Endothelial cell (in vitro differentiated cells): ENCODE measurements around the gene HSD17B3. TPM values are rescaled to one million over a fixed set of nuclear protein-coding genes. Genes with fewer than 3 reads are reported as not detected.

Source experiments
- DNase-seq: peaks from one replicate; pipeline ENCODE4 v3.0.0; 2021; ENCODE audit warnings: low spot score
- H3K27ac Mint-ChIP-seq: one replicate; pipeline ENCODE4 v1.8.0; 2021; ENCODE audit warnings: mixed read lengths, inconsistent platforms; ENCODE audit not compliant: unreplicated experiment
- H3K27me3 Mint-ChIP-seq: one replicate; pipeline ENCODE4 v1.8.0; 2021; ENCODE audit warnings: mild to moderate bottlenecking, moderate library complexity, mixed read lengths, inconsistent platforms; ENCODE audit not compliant: unreplicated experiment
- H3K36me3 Mint-ChIP-seq: one replicate; pipeline ENCODE4 v1.8.0; 2021; ENCODE audit warnings: mild to moderate bottlenecking, low read depth, mixed read lengths, inconsistent platforms; ENCODE audit not compliant: unreplicated experiment
- H3K4me1 Mint-ChIP-seq: one replicate; pipeline ENCODE4 v1.8.0; 2021; ENCODE audit warnings: mild to moderate bottlenecking, mixed read lengths, inconsistent platforms; ENCODE audit not compliant: unreplicated experiment
- H3K4me3 Mint-ChIP-seq: one replicate; pipeline ENCODE4 v1.8.0; 2021; ENCODE audit warnings: mild to moderate bottlenecking, mixed read lengths, inconsistent platforms; ENCODE audit not compliant: unreplicated experiment
- H3K9me3 Mint-ChIP-seq: one replicate; pipeline ENCODE4 v1.8.0; 2021; ENCODE audit warnings: mixed read lengths, inconsistent platforms; ENCODE audit not compliant: unreplicated experiment
- CTCF ChIP-seq: fragments of 200-600 bp; sonication (generic); IDR thresholded peaks from one replicate; pipeline ENCODE4 v1.5.0; 2021; ENCODE audit warnings: antibody characterized with exemption; ENCODE audit not compliant: unreplicated experiment
- total RNA-seq: library from RNA; stranded (reverse); fragmentation: NEBNext Ultra II Directional; extraction: Animal tissue kit (Norgen Biotek cat#: 25700); gene quantifications from one replicate; pipeline ENCODE4 v1.2.1, GENCODE V29; 2021; ENCODE audit not compliant: unreplicated experiment

HSD17B3 gene
- total RNA-seq, 1 donor from 2014 or later = not detected

DNA sequence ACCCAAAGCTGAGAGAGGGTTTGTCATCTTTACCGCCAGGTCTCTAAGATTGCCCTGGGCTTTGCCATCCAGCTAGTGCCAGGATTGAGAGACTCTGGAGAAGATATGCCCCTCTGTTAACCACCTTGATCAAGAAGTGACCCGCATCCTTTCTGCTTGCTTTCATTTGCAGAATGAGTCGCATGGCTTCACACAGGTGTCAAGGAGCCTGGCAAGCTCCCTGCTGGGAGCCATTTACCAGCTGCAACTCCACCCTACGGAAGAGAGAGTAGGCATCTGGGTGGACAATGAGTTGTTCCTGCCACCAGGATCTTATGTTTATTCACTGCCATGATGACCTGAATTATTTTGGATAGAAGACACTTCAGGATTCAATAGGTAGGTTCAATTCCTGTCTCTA is 43.0 kb downstream of the HSD17B3 start:
- no peaks in the 10 kb centered on the region for H3K27me3 Mint-ChIP-seq
- H3K9me3 Mint-ChIP-seq = no peaks in the 10 kb centered on the region
- H3K4me3 Mint-ChIP-seq = no peak overlapping the region
- DNase-seq = no peak
- no peak for TF ChIP-seq CTCF
- H3K36me3 Mint-ChIP-seq = no peaks in the 10 kb centered on the region
- H3K4me1 Mint-ChIP-seq = peaks cover 9% of the 10 kb centered on the region
- no peak overlapping the region for H3K27ac Mint-ChIP-seq

GRCh38 chr9:96256800-96257199 is 45.2 kb downstream of the HSD17B3 start:
- peak; percentile 23 for DNase-seq
- Mint-ChIP-seq H3K4me3 (no peak overlapping the region), H3K4me1 (peaks cover 9% of the 10 kb centered on the region), H3K9me3 (no peaks in the 10 kb centered on the region), H3K27ac (peak overlapping the region; percentile 32), H3K27me3 (no peaks in the 10 kb centered on the region), H3K36me3 (no peaks in the 10 kb centered on the region)
- no peak for TF ChIP-seq CTCF

DNA sequence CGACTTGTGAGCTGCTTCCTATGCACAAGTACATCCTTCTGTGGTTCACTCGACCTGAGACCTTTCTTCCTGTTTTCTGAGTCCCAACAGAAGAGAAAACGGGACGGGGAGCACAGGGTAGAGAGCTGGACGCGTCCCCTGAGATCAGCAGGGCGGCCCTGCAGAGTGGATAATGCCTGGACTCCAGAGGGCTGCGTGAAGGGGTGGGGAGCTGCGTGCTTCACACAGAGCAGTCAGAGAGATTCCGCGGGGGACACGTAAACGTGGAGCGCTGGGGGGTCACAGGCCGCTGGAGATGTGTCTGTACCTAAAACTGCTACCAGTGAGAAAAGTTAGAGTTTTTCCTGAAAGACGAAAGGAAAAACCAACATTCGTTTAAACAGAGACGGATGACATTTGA is 46.3 kb downstream of the HSD17B3 start:
- DNase-seq = no peak
- Mint-ChIP-seq H3K27ac (peak overlapping the region; percentile 85), H3K4me3 (no peak overlapping the region), H3K27me3 (no peaks in the 10 kb centered on the region), H3K4me1 (peaks cover 9% of the 10 kb centered on the region), H3K36me3 (no peaks in the 10 kb centered on the region), H3K9me3 (no peaks in the 10 kb centered on the region)
- TF ChIP-seq CTCF = no peak

DNA sequence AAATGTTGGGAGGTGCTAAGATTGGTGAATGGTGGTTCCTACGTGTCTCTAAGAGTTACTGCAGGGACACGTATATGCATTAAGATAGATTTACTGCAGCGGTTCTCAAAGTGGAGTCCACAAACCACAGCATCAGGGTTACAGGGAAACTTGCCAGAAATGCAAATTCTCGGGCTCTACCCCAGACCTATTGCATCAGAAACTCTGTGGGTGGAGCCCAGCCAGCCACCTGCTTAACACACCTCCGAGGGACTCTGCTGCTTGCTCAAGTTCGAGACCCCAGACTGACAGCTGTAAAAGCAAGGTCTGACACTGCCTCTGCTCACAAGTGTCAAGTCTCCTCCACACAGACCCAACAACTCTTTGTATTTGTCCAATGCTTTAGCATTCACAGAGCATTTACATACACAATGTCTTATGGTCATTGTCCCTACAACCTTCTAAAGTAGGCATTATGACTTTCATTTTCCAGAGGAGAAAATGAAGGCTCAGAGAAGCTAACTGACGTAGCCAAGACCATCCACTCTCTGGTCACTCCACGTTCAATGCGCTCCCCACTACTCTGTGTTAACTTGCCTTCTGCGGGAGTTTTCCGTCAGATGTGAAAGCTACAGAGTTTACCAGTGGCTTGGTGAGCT is 48.8 kb downstream of the HSD17B3 start:
- DNase-seq = no peak
- TF ChIP-seq CTCF = no peak
- Mint-ChIP-seq H3K4me1 (peaks cover 9% of the 10 kb centered on the region), H3K27me3 (peaks cover 4% of the 10 kb centered on the region), H3K9me3 (no peaks in the 10 kb centered on the region), H3K27ac (no peak overlapping the region), H3K4me3 (no peak overlapping the region), H3K36me3 (no peaks in the 10 kb centered on the region)

- H3K9me3 Mint-ChIP-seq = no peaks in the 10 kb centered on the region
- H3K36me3 Mint-ChIP-seq = no peaks in the 10 kb centered on the region
- H3K4me3 Mint-ChIP-seq = no peak overlapping the region
- TF ChIP-seq CTCF = no peak
- peaks cover 4% of the 10 kb centered on the region for H3K27me3 Mint-ChIP-seq
- DNase-seq = no peak
- peaks cover 4% of the 10 kb centered on the region for H3K4me1 Mint-ChIP-seq
- H3K27ac Mint-ChIP-seq = no peak overlapping the region
Observed at GRCh38 chr9:96251451-96251850, 50.5 kb downstream of the HSD17B3 start.
